ENCODE results near the gene RAB40B.

GRCh38 chr17:82615084-82616020, 83.1 kb downstream of the RAB40B start:
- TF ChIP-seq CTCF (IDR thresholded peaks at IDR 0.05): no peak
- TF ChIP-seq EZH2 (IDR thresholded peaks at IDR 0.05; ENCODE audit: borderline replicate concordance, insufficient read depth, low read depth, low read length, poor library complexity, severe bottlenecking): no peak

Measured in B cell (primary cell).